ENCODE measurements around the gene TLDC2.

DNA sequence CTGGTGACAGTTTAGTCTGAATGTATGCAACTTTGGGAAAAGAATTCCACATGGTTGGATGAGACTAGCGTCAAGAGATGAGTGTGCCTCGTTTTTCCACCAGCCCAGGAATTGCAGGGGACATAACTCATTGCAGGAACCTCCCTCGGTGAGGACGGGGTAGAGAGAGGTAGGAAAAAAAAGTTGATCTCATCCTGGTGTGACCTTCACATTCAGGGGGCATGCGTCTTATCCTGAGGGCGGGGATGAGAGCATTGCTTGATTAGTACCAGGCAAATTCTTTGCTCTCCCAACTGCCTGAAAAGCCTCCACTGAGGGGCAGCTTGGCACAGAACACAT, 11.8 kb downstream of the TLDC2 start:
- TF ChIP-seq EZH2 (IDR thresholded peaks at IDR 0.05; ENCODE audit: low read length, missing control alignments) = no peak
- TF ChIP-seq, protein P1, sequence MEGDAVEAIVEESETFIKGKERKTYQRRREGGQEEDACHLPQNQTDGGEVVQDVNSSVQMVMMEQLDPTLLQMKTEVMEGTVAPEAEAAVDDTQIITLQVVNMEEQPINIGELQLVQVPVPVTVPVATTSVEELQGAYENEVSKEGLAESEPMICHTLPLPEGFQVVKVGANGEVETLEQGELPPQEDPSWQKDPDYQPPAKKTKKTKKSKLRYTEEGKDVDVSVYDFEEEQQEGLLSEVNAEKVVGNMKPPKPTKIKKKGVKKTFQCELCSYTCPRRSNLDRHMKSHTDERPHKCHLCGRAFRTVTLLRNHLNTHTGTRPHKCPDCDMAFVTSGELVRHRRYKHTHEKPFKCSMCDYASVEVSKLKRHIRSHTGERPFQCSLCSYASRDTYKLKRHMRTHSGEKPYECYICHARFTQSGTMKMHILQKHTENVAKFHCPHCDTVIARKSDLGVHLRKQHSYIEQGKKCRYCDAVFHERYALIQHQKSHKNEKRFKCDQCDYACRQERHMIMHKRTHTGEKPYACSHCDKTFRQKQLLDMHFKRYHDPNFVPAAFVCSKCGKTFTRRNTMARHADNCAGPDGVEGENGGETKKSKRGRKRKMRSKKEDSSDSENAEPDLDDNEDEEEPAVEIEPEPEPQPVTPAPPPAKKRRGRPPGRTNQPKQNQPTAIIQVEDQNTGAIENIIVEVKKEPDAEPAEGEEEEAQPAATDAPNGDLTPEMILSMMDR (conservative IDR thresholded peaks at IDR 0.05 in 1 of 2, IDR thresholded peaks at IDR 0.05 in 1 of 2; ENCODE audit: low read depth in 1 of 2, low read length in 2 of 2) = no peak
